NCI-H526 treated with DMSO at 0.1 percent for 48 hours (cell line): ENCODE measurements around the gene TRPM8.
A peak's percentile ranks its signal among the peaks of the same experiment; 100 is the strongest.
"Not testable (repeated sequence)": the region's sequence is repeated elsewhere in the genome, so short reads cannot be mapped to it uniquely, and the experiment has no call there.

ENCODE experiments used
- DNase-seq: peaks from one replicate; lab custom pipeline; 2025; lab: John Stamatoyannopoulos, UW

Gene TRPM8

DNA sequence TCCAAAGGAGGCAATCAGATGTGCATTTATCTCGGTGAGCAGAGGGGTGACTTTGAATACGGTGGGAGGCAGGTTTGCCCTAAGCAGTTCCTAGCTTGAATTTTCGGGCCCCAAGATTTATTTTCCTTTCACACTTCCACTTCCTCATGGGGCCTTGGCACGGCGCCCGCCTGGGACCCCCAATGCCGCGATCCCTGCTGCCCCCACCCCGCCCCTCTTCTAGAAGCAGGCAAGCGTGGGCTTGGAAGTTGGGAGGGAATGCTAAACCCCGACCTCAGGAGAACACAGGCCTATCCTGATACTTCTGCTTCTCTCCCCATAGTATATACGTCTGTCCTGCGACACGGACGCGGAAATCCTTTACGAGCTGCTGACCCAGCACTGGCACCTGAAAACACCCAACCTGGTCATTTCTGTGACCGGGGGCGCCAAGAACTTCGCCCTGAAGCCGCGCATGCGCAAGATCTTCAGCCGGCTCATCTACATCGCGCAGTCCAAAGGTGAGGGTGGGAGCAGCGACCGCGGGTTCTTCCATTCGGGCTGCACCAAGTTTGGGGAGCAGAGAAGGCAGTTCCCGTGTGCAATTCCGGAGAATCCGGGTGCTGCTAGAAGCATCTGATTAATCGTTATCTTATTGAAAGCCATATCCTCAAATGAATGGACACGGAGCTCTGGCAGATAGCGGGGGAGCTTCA lies 21.6 kb downstream of the TRPM8 start:
- DNase-seq = no peak

DNA sequence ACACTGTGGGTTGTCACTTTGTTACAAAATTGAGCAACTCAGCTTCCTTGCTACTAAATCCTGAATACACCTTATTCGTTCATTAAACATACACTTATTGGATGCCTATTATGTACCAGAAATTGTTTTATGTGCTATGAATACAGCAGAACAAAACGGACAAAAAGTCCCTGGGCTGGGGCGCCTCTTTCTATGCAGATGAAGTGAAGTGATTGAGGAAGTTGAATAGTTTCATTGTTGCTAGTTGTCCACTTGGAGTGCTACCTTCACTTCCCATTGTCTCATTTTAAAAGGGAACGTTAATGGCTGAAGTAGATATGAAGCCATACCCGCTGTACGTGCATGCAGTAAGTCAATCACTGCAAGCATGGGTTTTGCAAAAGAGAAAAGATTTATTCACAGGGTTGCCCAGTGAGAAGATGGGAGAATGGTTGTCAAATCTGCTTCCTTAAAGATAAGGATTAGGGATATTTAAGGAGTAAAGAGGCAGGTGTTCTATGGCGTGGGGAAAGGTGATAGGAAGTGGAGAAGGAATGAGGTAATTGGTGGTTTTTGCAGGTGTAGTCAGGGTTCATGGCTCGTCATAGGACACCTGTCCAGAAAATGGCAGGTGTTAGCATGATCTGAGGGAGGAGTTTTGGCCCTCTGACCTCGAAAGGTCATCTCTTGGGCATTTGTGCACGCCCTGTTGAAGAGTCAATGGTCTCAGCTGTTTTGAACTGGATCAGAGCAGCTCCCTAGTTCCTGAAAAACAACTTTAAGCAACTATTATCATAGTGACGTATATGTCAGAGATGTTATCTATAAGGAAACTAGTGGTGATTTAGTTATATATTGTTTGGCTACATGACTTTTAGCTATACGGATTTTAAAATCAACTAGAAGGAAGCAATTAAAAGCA lies 23.5 kb downstream of the TRPM8 start:
- no peak for DNase-seq

DNA sequence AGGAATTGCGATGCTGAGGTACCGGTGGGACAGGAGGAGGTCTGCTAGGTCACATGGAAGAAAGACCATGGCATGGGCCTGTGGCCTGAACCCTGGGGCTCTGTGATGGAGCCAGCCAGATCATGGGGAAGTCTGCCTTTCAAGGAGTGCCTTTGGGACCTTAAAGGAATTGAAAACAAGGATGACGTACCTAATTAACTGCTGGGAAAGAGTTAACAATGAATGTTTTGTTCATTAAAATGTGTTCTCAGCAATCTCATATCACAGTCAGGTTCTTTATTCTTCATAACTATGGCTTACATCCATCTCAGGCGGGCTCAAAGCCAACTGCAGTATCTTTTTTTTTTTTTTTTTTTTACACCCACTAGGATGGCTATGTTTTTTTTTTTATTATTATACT lies 25.6 kb downstream of the TRPM8 start:
- DNase-seq = no peak

DNA sequence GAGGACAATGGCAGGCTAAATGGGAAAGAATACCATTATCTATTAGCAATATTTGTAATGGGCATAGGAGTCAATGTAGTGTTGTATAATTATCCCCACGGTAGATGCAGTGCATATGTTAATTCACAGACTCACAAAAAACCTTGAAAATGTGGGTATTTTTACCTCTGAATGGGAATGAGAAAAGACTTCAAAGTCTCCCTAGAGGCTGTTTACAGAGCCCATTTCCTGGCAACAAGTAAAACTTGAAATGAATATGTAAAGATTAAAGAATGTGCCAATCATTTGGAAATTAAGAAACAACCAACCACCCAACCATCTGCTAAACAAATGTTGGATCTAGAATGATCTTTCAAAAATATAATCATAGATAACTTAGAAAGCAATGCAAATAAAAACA lies 27.1 kb downstream of the TRPM8 start:
- DNase-seq = no peak

DNA sequence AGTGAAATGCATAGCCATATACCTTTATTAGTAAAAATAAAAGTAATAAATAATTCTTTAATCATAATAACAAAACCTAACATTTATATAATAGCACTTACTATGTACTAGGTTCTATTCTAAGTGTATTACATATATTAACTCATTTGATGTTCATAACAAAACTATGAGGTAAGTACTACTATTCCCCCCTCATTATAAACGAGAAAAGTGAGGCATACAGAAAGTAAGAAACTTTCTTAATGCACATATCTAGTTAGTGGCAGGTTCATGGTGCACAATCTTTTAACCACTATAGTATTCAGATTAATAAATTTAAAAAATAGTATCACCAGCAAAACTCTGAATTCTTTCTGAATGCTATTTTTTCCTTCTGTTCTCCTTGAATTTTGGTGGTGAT lies 27.5 kb downstream of the TRPM8 start:
- DNase-seq = no peak

DNA sequence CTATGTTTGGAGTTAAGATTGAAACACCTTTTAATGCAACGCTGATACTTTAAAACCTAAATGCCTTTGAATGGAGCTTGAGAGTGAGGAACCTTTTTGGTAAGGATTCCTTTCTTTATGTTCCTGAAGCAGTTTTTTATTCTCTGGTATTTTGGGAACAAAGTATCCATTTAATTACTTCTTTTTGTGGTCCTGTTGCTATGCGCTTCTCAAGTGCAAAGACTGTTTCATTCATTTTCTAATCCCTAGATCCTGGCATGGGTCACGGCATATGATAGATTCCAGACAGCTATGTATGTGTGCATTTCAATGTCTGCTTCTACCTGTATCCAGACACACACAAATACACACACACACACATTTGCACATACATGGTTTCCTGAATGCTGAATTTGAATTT lies 28.0 kb downstream of the TRPM8 start:
- no peak for DNase-seq

DNA sequence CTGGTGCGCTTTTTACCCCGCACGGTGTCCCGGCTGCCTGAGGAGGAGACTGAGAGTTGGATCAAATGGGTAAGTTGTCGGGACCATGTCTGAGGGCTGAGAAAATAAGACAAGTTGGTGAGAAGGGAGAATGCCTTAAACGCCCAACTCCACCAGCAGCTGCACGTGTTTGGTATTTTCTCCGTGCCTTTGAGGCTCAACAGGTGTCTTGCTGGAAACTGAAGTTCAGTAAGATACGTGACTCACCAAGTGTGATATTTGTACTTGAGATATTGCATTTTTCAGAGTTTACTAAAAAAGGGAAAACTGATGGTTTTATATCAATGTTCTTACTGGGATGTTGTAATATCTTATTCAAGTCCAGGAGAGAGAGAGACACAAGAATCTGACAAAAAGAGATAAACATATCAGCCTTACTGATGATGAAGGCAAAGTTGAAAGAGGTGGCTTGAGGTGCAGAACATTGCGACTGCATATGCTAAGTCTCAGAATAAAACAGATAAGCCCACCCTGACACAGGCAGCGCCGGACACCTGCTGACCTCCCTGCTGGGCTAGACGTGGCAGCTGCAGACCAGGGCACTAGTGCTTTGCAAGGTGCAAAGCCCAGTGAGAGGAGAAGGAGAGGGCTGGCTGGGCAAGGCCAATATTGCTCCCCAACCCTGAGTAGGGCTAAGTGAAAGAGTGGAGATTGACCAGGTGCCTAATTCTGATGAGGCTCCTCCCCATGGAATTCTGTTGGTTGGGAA lies 33.1 kb downstream of the TRPM8 start:
- no peak for DNase-seq

DNA sequence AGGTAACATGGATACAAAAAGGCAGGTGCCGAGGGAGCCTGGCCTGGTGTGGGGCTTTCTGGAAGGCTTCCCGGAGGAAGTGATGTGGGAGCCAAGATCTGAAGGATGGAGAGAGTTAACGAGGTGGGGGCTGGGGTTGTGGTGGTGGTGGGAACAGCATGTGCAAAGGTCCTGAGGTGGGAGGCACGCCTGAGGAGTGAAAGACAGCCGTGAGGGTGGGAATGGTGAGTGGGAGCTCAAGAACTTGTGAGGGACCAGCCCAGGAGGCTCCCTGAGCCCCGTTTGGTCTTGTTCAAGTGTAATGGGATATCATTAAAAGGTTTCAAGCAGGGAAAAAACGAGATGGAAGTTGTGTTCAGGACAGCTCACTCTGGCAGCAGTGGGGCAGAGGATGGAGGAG lies 35.2 kb downstream of the TRPM8 start:
- DNase-seq = no peak

DNA sequence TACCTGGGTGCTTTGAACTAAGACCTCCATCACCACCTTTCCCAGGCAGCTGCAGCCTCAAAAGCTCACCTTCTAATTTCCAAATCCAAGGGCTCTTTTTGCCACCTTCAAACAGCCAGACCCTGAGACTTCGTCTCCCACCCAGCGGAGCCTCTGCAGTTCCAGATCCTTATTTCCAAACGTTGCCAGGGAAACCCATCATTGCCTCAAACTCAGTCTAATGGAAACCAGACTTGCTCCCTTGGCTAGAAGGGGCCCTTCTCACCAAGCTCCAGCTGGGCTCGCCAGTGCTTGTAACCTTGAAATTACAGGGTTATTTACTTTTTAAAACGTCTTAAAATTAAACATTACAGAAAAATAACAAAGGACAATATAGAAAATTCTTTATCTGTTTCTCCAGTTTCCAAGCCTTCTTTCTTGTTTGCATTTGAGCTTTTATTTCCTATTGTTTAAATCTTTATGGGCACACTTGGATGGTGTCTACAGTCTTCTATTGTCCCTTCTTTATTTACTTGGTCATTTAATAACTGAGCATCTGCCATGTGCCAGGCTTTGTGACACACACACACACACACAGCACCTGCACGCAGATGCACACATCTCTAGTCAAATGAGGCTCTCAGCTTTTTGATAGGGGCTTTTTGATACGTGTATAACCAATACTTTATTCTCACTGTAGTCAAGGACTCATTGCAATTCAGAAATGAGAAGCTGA lies 36.1 kb downstream of the TRPM8 start:
- peak; percentile 26 for DNase-seq

DNA sequence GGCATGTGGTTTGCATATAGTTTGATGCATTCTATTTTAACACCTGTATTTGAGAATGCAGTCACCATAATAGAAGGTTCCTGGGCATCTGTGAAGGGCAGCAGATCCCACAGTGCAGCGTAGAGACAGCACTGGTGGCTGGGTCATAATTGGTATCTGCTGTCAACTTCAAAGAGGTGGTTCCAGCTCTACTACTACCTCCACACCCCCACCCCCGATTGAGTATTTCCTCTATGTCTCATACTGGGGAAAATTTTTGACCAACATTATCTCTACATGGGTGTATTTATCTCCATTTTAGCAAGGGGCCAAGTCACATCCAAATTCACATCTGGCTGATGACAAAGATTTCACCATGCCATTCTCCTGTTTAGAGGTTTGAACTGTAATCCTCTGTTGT lies 43.0 kb downstream of the TRPM8 start:
- DNase-seq = no peak

DNA sequence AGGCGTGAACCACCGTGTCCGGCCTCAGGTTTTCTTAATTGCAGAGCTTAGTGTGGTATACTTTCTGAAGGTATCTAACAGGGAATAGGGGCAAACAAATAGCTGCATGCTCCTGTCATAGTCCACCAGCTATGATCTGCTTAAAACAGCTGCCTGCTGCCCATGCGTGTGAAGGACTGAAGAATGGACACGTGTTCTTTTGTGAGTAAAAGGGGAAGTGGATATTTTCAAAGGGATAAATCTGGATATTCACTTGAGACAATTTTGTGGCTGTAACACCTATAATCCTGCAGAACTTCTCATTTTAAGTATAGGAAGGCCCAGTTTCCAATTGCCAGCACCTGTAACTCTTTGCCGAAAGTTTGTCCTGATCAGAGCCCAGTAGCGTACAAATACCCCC lies 44.7 kb downstream of the TRPM8 start:
- no peak for DNase-seq

DNA sequence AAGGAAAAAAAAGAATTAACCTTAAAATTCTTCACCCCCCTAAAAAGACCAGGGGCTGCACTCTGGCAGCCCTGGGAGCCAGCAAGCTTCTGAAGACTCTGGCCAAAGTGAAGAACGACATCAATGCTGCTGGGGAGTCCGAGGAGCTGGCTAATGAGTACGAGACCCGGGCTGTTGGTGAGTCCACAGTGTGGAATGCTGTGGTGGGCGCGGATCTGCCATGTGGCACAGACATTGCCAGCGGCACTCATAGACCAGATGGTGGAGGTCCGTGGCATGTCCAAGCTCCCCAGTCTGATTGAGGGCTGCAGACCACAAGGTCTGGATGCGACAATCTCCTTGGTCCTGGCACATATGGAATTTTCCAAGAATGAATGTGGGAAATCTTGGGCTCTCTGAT lies 47.4 kb downstream of the TRPM8 start:
- no peak for DNase-seq

DNA sequence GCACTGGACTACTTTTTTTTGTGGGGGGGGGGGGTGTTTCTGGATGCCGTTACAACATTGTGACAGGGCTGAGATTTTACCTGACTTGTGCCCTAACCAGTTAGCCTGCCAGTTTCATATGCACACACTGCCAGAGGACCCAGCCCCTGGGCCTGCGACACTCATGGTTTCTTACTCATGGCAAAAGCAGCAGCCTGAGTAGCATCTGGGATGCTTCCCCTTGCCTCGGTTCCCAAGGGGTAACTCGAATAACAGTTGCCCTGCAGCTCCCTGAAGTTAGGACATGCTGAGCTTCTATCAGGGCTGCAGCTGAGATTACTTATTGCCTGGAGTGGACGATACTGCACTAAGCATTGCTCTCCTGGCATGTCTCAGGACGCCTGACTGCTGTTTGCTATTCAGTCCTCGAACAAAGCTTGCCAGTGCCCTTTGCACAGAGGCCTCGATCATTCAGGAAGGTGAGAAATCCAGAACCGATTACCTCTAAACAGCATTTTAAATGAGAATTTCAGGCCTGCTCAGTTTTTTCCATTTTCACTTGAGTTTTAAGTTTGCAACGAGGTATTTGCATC lies 47.9 kb downstream of the TRPM8 start:
- no peak for DNase-seq

DNA sequence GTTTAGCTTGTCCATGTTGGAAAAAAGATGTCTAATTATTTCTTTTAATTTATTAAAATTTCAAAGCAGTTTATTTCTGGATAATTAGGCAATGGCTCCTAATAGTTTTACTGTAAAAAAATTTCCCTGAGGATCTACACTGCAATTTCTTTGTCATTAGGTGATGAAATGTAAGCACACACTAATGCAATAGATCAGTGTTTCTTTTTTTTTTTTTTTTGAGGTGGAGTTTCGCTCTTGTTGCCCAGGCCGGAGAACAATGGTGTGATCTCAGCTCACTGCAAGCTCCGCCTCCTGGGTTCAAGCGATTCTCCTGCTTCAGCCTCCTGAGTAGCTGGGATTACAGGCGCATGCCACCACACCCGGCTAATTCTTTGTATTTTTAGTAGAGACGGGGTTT lies 48.5 kb downstream of the TRPM8 start:
- DNase-seq = not testable (repeated sequence)

DNA sequence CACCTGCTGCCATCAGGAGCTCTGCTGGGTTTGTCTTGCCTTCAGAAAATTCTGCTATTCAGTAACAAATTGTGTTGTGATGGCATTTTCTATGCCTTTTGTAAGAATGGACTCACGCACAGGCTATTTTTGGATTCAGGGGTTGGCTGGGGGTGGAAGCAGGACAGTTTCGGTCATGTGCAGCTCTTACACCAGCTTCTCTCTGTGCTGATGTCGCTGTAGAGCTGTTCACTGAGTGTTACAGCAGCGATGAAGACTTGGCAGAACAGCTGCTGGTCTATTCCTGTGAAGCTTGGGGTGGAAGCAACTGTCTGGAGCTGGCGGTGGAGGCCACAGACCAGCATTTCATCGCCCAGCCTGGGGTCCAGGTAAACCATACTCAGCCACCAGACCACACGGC lies 49.2 kb downstream of the TRPM8 start:
- DNase-seq = no peak

DNA sequence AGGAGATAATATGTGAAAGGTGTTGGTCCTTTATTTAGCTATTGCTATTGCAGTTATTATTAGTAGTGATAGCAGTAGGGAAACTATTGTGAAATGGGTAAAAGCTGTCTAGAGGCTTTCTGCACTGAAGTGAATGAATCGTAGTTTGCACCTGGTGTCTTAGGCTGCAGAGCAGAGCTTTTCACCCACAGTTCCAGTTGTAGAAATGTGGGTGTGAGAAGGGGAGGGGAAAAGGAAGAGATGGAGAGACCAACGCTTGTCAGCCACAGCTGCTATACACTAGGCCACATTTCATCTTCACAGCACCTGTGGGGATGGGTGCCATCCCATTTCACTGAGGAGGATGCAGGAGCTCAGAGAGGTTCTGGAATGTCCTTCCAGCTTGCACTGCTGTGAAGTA lies 50.0 kb downstream of the TRPM8 start:
- DNase-seq = no peak

DNA sequence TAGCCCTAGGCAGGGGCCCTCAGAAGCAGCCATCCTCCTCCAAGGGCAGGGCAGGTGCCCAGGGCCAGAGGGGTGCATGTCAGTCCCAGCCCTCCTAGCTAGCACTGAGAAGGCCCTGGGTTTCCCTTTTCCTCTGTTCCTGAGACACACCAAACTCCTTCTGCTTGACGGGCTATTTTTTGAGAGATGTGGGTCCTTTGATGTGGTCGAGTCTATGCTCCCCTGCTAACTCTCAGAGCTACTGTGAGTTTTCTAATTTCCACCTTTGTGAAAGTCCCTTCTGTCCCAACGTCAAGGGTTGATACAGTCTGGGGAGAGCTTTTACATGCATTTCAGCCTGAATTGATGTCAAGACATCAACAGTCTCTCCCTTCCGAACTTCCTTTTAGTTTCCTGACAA lies 51.4 kb downstream of the TRPM8 start:
- DNase-seq = no peak

DNA sequence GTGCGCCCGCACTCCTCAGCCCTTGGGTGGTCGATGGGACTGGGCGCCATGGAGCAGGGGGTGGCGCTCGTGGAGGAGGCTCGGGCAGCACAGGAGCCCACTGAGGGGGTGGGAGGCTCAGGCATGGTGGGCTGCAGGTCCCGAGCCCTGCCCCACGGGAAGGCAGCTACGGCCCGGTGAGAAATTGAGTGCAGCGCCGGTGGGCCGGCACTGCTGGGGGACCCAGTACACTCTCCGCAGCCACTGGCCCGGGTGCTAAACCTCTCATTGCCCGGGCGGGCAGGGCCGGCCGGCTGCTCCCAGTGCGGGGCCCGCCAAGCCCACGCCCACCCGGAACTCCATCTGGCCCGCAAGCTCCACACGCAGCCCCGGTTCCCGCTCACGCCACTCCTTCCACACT lies 55.3 kb downstream of the TRPM8 start:
- not testable (repeated sequence) for DNase-seq

DNA sequence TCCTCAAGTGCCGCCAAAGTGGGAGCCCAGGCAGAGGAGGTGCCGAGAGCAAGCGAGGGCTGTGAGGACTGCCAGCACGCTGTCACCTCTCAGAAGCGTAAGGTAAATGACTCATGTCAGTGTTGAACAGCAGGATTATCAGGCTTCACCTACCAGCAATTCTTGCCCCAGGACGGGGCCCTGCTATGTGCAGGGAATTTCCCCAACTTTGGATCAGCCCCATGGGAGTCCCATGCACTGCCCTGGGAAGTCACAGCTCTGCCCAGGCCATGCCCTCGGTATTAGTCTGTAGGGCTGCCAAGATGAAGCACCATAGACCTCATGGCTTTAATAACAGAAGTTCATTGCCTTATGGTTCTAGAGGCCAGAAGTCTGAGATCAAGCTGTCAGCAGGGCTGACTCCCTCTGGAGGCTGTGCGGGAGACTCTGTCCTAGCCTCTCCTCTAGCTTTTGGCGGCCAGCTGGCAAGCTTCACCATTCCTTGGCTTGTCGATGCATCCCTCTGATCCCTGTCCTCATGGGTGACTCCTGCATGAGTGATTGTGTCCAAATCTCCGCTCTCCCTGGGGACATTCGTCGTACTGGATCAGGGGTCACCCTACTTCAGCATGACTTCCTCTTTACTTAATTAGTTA lies 55.9 kb downstream of the TRPM8 start:
- no peak for DNase-seq

DNA sequence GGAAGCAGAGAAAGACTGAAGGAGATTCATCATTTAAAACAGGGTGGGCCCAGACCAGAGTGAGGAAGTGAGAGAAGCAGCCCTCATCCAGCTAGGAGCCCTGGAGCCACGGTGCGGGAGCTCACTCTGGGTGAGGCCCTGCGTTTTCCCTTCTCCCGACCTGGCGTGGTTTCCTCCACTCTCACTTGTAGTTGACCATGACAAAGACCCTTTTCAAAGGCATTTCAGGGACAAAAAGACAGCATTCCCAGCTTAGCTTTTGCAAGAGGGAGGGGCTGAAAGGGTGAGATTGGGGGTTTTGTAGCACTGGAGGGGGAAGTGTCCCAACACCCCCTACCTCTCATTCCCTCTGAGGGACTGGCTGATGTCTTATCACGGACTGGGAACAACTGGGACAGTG lies 56.6 kb downstream of the TRPM8 start:
- DNase-seq = no peak

DNA sequence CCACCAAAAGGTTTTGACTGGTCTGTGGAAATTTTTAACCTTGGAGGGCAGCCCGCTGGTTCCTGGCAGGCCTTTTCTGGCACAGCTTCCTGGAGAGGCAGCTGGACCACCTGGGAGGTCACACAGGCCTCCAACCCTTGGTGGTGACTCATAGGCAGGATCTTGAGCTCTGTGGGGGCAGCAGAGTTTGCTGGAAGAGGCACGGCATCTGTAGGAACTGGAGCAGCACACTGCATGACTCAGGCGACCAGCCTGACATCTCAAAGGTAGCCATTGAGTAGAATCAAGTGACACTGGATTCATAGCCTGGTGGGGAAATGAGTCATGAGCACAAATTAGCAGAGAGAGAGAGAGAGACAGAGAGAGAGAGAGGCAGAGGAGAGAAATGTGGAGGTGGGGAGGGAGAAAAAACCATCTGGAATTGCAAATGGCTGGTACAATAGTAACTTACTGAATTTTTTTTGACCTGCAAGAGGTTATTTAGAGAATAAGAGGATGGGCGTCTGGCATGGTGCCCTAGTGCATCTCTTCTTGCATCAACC lies 57.4 kb downstream of the TRPM8 start:
- DNase-seq = no peak
